Measurements from ENCODE around the gene PSMD11. TPM values are rescaled to one million over a fixed set of nuclear protein-coding genes. Genes with fewer than 3 reads are reported as not detected.

PSMD11 gene
- total and polyA plus RNA-seq, 2 of the 13 experiments (the other 11 are each of a cell fraction or from before 2014, with no cell fraction given), result 69.8 to 152 TPM

- no peaks in the 10 kb centered on the region for H3K9me3 ChIP-seq (ENCODE audit: low read length)
- no peaks in the 10 kb centered on the region; a peak in 1 of 5 replicates for H3K27me3 ChIP-seq (ENCODE audit: control insufficient read depth in 1 of 2, insufficient read depth in 2 of 2, low read length in 2 of 2)
- no peak overlapping the region for H2AFZ ChIP-seq (ENCODE audit: low read length)
- no TSS peak for BruUV-seq (replicated peaks)
- no peaks in the 10 kb centered on the region for H3K36me3 ChIP-seq (replicated peaks in 1 of 2; ENCODE audit: control insufficient read depth in 1 of 2, insufficient read depth in 2 of 2, low read length in 2 of 2)
- TF ChIP-seq ZNF331 (CRISPR knock-in tag; IDR thresholded peaks at IDR 0.05), result no peak
- no peak for TF ChIP-seq ETV5 (CRISPR knock-in tag; IDR thresholded peaks at IDR 0.05; ENCODE audit: borderline replicate concordance)
- TF ChIP-seq, protein P1, sequence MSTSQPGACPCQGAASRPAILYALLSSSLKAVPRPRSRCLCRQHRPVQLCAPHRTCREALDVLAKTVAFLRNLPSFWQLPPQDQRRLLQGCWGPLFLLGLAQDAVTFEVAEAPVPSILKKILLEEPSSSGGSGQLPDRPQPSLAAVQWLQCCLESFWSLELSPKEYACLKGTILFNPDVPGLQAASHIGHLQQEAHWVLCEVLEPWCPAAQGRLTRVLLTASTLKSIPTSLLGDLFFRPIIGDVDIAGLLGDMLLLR (CRISPR knock-in tag; IDR thresholded peaks at IDR 0.05), result no peak
- TF ChIP-seq, protein P2, sequence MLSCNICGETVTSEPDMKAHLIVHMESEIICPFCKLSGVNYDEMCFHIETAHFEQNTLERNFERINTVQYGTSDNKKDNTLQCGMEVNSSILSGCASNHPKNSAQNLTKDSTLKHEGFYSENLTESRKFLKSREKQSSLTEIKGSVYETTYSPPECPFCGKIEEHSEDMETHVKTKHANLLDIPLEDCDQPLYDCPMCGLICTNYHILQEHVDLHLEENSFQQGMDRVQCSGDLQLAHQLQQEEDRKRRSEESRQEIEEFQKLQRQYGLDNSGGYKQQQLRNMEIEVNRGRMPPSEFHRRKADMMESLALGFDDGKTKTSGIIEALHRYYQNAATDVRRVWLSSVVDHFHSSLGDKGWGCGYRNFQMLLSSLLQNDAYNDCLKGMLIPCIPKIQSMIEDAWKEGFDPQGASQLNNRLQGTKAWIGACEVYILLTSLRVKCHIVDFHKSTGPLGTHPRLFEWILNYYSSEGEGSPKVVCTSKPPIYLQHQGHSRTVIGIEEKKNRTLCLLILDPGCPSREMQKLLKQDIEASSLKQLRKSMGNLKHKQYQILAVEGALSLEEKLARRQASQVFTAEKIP (CRISPR knock-in tag; IDR thresholded peaks at IDR 0.05; ENCODE audit: borderline replicate concordance), result no peak
- TF ChIP-seq TRIM22 (IDR thresholded peaks at IDR 0.05), result no peak
- no peak for TF ChIP-seq ISX (CRISPR knock-in tag; conservative IDR thresholded peaks at IDR 0.05)
- no peak for TF ChIP-seq ZNF101 (CRISPR knock-in tag; IDR thresholded peaks at IDR 0.05; ENCODE audit: borderline replicate concordance, low read depth)
- no peak for TF ChIP-seq SP140L (CRISPR knock-in tag; IDR thresholded peaks at IDR 0.05; ENCODE audit: borderline replicate concordance)
- no peak for TF ChIP-seq ZNF788 (CRISPR knock-in tag; IDR thresholded peaks at IDR 0.05; ENCODE audit: borderline replicate concordance)
- TF ChIP-seq ZNF20 (CRISPR knock-in tag; IDR thresholded peaks at IDR 0.05), result no peak
- no peak for TF ChIP-seq HDAC1 (CRISPR knock-in tag; IDR thresholded peaks at IDR 0.05)
- TF ChIP-seq SMYD3 (CRISPR knock-in tag; IDR thresholded peaks at IDR 0.05), result no peak
- TF ChIP-seq MTF1 (CRISPR knock-in tag; IDR thresholded peaks at IDR 0.05), result no peak
- no peak for TF ChIP-seq CENPT (CRISPR knock-in tag; IDR thresholded peaks at IDR 0.05; ENCODE audit: low read depth)
- TF ChIP-seq, protein P3, sequence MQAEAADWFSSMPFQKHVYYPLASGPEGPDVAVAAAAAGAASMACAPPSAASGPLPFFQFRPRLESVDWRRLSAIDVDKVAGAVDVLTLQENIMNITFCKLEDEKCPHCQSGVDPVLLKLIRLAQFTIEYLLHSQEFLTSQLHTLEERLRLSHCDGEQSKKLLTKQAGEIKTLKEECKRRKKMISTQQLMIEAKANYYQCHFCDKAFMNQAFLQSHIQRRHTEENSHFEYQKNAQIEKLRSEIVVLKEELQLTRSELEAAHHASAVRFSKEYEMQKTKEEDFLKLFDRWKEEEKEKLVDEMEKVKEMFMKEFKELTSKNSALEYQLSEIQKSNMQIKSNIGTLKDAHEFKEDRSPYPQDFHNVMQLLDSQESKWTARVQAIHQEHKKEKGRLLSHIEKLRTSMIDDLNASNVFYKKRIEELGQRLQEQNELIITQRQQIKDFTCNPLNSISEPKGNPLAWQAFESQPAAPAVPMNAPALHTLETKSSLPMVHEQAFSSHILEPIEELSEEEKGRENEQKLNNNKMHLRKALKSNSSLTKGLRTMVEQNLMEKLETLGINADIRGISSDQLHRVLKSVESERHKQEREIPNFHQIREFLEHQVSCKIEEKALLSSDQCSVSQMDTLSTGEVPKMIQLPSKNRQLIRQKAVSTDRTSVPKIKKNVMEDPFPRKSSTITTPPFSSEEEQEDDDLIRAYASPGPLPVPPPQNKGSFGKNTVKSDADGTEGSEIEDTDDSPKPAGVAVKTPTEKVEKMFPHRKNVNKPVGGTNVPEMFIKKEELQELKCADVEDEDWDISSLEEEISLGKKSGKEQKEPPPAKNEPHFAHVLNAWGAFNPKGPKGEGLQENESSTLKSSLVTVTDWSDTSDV (CRISPR knock-in tag; IDR thresholded peaks at IDR 0.05), result no peak
- no peak for TF ChIP-seq EP300 (IDR thresholded peaks at IDR 0.05; ENCODE audit: low read depth in 2 of 2, low read length in 2 of 2)
- no peak for TF ChIP-seq EP300 (CRISPR knock-in tag; IDR thresholded peaks at IDR 0.05; ENCODE audit: borderline replicate concordance)
- no peak for TF ChIP-seq ZNF780A (CRISPR knock-in tag; IDR thresholded peaks at IDR 0.05)
- TF ChIP-seq ELF3 (CRISPR knock-in tag; IDR thresholded peaks at IDR 0.05), result no peak
- WGBS (ENCODE audit: low lambda C conversion rate), result 90% methylated on average over 19 of the region's 31 CpGs
- FAIRE-seq, result no peak
- no peak for DNase-seq (ENCODE audit: low spot score)
- no peak overlapping the region for H3K9ac ChIP-seq (ENCODE audit: insufficient read depth, low read depth, low read length)
- POLR2A ChIA-PET, result no interaction called here
- intact Hi-C loops (cut with micrococcal nuclease; ENCODE audit: unreplicated experiment), result no loop called here
- H4K20me1 ChIP-seq (ENCODE audit: insufficient read depth, low read length), result no peaks in the 10 kb centered on the region
- peaks cover 29% of the 10 kb centered on the region for H3K4me1 ChIP-seq (ENCODE audit: insufficient read depth, low read length)
- no peaks in the 10 kb centered on the region for H3K79me2 ChIP-seq (ENCODE audit: insufficient read depth, low read length)
- in situ Hi-C loops (cut with HindIII; ENCODE audit: extremely low pct_ligation_motif_present, low pct_unique_long_range_greater_than_20kb), result no loop called here
- CTCF ChIA-PET (ENCODE audit: low intra/inter-chr PET ratio, low total read pairs), result no interaction called here
- H3K4me3 ChIP-seq (replicated peaks in 1 of 3; ENCODE audit: insufficient read depth in 1 of 3, low read depth in 2 of 3, low read length in 3 of 3), result no peak overlapping the region
- no peak for ATAC-seq
- H3K4me2 ChIP-seq (ENCODE audit: low read depth, low read length), result no peak overlapping the region
- no peak overlapping the region for H3K27ac ChIP-seq (ENCODE audit: extremely low read length, insufficient read depth, low read length)
These were observed 74.4 kb downstream of the PSMD11 start for GRCh38 chr17:32518646-32519227.
